Transverse colon (tissue), 3 donors: ENCODE results near the gene PYY.

Experiments
- POLR2A ChIP-seq: fragments of 450-650 bp; IDR thresholded peaks from one replicate; pipeline ENCODE4 v1.6.1; 2016; ENCODE audit warnings: antibody characterized with exemption, mild to moderate bottlenecking, moderate library complexity
- TF ChIP-seq, protein P1 (sequence below), 5 experiments: fragments of 200-600 bp in 3 of 5; fragments of 450-650 bp in 2 of 5; sonication (generic) in 3 of 5; IDR thresholded peaks; 1 replicate in 2 of 5; 2 replicates in 3 of 5; pipeline ENCODE4 v1.5.1; 2016 to 2017; ENCODE audit warnings: antibody characterized with exemption in 5 of 5, inconsistent platforms in 3 of 5, mild to moderate bottlenecking in 2 of 5, moderate library complexity in 1 of 5

DNA sequence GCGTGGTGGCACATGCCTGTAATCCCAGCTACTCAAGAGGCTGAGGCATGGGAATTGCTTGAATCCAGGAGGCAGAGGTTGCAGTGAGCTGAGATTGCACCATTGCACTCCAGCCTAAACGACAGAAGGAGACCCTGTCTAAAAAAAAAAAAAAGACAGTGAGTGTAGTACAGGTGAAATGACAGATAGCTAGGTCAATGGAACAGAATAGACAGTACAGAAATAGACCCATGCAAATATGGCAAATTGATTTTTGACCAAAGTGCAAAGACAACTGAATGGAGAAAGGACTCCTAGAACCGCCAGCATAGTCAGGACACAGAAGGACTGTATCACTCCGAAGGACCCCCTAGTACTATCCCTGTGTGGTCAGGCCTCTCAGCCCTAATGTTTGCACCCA lies 16.6 kb upstream of the PYY start:
- TF ChIP-seq, protein P1, sequence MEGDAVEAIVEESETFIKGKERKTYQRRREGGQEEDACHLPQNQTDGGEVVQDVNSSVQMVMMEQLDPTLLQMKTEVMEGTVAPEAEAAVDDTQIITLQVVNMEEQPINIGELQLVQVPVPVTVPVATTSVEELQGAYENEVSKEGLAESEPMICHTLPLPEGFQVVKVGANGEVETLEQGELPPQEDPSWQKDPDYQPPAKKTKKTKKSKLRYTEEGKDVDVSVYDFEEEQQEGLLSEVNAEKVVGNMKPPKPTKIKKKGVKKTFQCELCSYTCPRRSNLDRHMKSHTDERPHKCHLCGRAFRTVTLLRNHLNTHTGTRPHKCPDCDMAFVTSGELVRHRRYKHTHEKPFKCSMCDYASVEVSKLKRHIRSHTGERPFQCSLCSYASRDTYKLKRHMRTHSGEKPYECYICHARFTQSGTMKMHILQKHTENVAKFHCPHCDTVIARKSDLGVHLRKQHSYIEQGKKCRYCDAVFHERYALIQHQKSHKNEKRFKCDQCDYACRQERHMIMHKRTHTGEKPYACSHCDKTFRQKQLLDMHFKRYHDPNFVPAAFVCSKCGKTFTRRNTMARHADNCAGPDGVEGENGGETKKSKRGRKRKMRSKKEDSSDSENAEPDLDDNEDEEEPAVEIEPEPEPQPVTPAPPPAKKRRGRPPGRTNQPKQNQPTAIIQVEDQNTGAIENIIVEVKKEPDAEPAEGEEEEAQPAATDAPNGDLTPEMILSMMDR (IDR thresholded peaks at IDR 0.05) = no peak
- TF ChIP-seq POLR2A = no peak
